LNCAP (cell line): ENCODE data around the gene DSTYK.

Experiments used
- CTCF ChIP-seq: fragments of 450-650 bp; IDR thresholded peaks from 2 replicates; pipeline ENCODE4 v1.5.1; 2017; ENCODE audit warnings: mild to moderate bottlenecking

The DSTYK gene

GRCh38 chr1:205205055-205205454 lies 6.4 kb downstream of the DSTYK start:
- no peak for TF ChIP-seq CTCF

GRCh38 chr1:205204552-205204951 lies 7.0 kb downstream of the DSTYK start:
- TF ChIP-seq CTCF = no peak

- TF ChIP-seq CTCF = no peak
Observed at GRCh38 chr1:205199931-205200299, 11.6 kb downstream of the DSTYK start.

- TF ChIP-seq CTCF = no peak
Observed at GRCh38 chr1:205199090-205199930, 12.2 kb downstream of the DSTYK start.

- no peak for TF ChIP-seq CTCF
Observed at GRCh38 chr1:205192287-205192686, 19.2 kb downstream of the DSTYK start.

GRCh38 chr1:205191622-205192021 lies 19.9 kb downstream of the DSTYK start:
- no peak for TF ChIP-seq CTCF

GRCh38 chr1:205190845-205191577 lies 20.5 kb downstream of the DSTYK start:
- TF ChIP-seq CTCF = no peak
